ENCODE data around the gene CD6.

- TF ChIP-seq CTCF (IDR thresholded peaks at IDR 0.05) (no peak), POLR2A (IDR thresholded peaks at IDR 0.05) (no peak)
These were observed 87.8 kb downstream of the CD6 start for GRCh38 chr11:61059260-61059752.
